Astrocyte of the cerebellum (primary cell): ENCODE data around the gene CMTM5.

Source experiments
- DNase-seq: peaks from one replicate; pipeline ENCODE4 v3.0.0-alpha.2; 2011; ENCODE audit warnings: low read depth
- H3K4me3 ChIP-seq: 2 replicates; pipeline ENCODE4 v1.5.1; 2011; ENCODE audit warnings: mild to moderate bottlenecking, low read depth, low read length, moderate library complexity
- CTCF ChIP-seq: IDR thresholded peaks from 2 replicates; pipeline ENCODE4 v1.5.1; 2012; ENCODE audit warnings: low read length, low read depth, moderate library complexity, mild to moderate bottlenecking; ENCODE audit errors: missing control alignments
- in situ Hi-C: cut with HindIII; loops from 2 replicates; pipeline ENCODE4 v1.10.0; 2017; ENCODE audit warnings: low sequenced_read_pairs

The CMTM5 gene

GRCh38 chr14:23358042-23358441, 18.8 kb upstream of the CMTM5 start:
- no peak for TF ChIP-seq CTCF
- no peak for DNase-seq
- in situ Hi-C loops: no loop called here
- H3K4me3 ChIP-seq: no peak overlapping the region

GRCh38 chr14:23358553-23359166, 18.2 kb upstream of the CMTM5 start:
- no peak for TF ChIP-seq CTCF
- in situ Hi-C loops: no loop called here
- H3K4me3 ChIP-seq: no peak overlapping the region
- no peak for DNase-seq

- DNase-seq: no peak
- in situ Hi-C loops: no loop called here
- TF ChIP-seq CTCF: no peak
- H3K4me3 ChIP-seq: no peak overlapping the region
Measured at GRCh38 chr14:23359167-23359626, 17.6 kb upstream of the CMTM5 start.

GRCh38 chr14:23359722-23360447, 17.0 kb upstream of the CMTM5 start:
- in situ Hi-C loops: no loop called here
- no peak for TF ChIP-seq CTCF
- H3K4me3 ChIP-seq: no peak overlapping the region
- no peak for DNase-seq

- in situ Hi-C loops: no loop called here
- TF ChIP-seq CTCF: peak; percentile 7
- no peak for DNase-seq
Measured at GRCh38 chr14:23360496-23360895, 16.4 kb upstream of the CMTM5 start.

GRCh38 chr14:23361320-23361719, 15.5 kb upstream of the CMTM5 start:
- no peak overlapping the region for H3K4me3 ChIP-seq
- in situ Hi-C loops: no loop called here
- DNase-seq: no peak
- TF ChIP-seq CTCF: no peak

More at GRCh38 chr14:23360496-23360895, 16.4 kb upstream of the CMTM5 start:
- no peak overlapping the region for H3K4me3 ChIP-seq
